K562 (cell line): ENCODE data around the gene ANKRD6.

Source experiments
- ARID2 ChIP-seq: fragments of 450-650 bp; IDR thresholded peaks from 2 replicates; pipeline ENCODE4 v1.6.1; 2017; ENCODE audit warnings: antibody characterized with exemption, mild to moderate bottlenecking
- BRF2 ChIP-seq: IDR thresholded peaks from 3 replicates; pipeline ENCODE4 v1.6.1; 2011; ENCODE audit warnings: borderline replicate concordance, mild to moderate bottlenecking; ENCODE audit not compliant: insufficient read length, insufficient read depth
- CREB1 ChIP-seq, 2 experiments: sonication (generic) in 1 of 2; formaldehyde crosslinking in 1 of 2; IDR thresholded peaks; 2 replicates each; pipeline versions ENCODE4 v1.6.1 to v1.8.0; 2012 to 2022; ENCODE audit warnings: inconsistent platforms in 1 of 2, mild to moderate bottlenecking in 1 of 2, missing genetic modification reagents in 1 of 2, moderate library complexity in 1 of 2
- CTCF ChIP-seq, 3 experiments: IDR thresholded peaks in 2 of 3; conservative IDR thresholded peaks in 1 of 3; 2 replicates each; pipeline ENCODE4 v1.5.1; 2011 to 2012; ENCODE audit warnings: low read length in 3 of 3, mild to moderate bottlenecking in 3 of 3, control low read depth in 2 of 3, improper control_type of control experiment in 1 of 3, inconsistent platforms in 1 of 3, low read depth in 1 of 3, mixed read lengths in 1 of 3, moderate library complexity in 1 of 3; ENCODE audit not compliant: insufficient read depth in 2 of 3
- KAT7 ChIP-seq: sonication (generic); formaldehyde crosslinking; IDR thresholded peaks from 2 replicates; pipeline ENCODE4 v1.8.0; 2022; ENCODE audit warnings: missing genetic modification reagents, mild to moderate bottlenecking, borderline replicate concordance
- MAFF ChIP-seq: IDR thresholded peaks from 2 replicates; pipeline ENCODE4 v1.6.1; 2012; ENCODE audit warnings: low read length, improper control_type of control experiment
- MNT ChIP-seq, 2 experiments: fragments of 450-650 bp; conservative IDR thresholded peaks; 2 replicates each; pipeline ENCODE4 v1.6.1; 2017; ENCODE audit warnings: mild to moderate bottlenecking in 2 of 2, moderate library complexity in 2 of 2
- POLR2AphosphoS5 ChIP-seq: IDR thresholded peaks from 2 replicates; pipeline ENCODE4 v1.6.1; 2011; ENCODE audit warnings: mild to moderate bottlenecking, low read depth, low read length, moderate library complexity; ENCODE audit not compliant: control insufficient read depth, insufficient read depth
- ZBTB43 ChIP-seq: sonication (generic); formaldehyde crosslinking; IDR thresholded peaks from 2 replicates; pipeline ENCODE4 v1.8.0; 2023; ENCODE audit warnings: mild to moderate bottlenecking, missing genetic modification reagents

- no peak for TF ChIP-seq ZBTB43 (CRISPR knock-in tag)
- no peak for TF ChIP-seq CTCF (IDR thresholded peaks at IDR 0.05 in 2 of 3, conservative IDR thresholded peaks at IDR 0.05 in 1 of 3; ENCODE audit: insufficient read depth in 2 of 3, low read depth in 1 of 3, low read length in 3 of 3)
- TF ChIP-seq POLR2AphosphoS5, result no peak
- TF ChIP-seq CREB1 (IDR thresholded peaks at IDR 0.05), result no peak
- no peak for TF ChIP-seq CREB1 (CRISPR knock-in tag; IDR thresholded peaks at IDR 0.05)
- no peak for TF ChIP-seq ARID2
- TF ChIP-seq MAFF, result no peak
- TF ChIP-seq KAT7 (CRISPR knock-in tag), result no peak
- no peak for TF ChIP-seq BRF2
- no peak for TF ChIP-seq MNT (conservative IDR thresholded peaks at IDR 0.05)
Observed at GRCh38 chr6:89564752-89565427, 131.9 kb downstream of the ANKRD6 start.
